A549 (cell line): ENCODE data around the gene SPATA13. TPM values are rescaled to one million over a fixed set of nuclear protein-coding genes. Genes with fewer than 3 reads are reported as not detected.

Source experiments
- ATAC-seq, 2 experiments: fragments of 200-7000 bp in 1 of 2; fragments of >200 bp in 1 of 2; cut with Nextera tagmentation in 1 of 2; cut with Tn5 transposase in 1 of 2; 3 replicates each; pipeline versions ENCODE4 v1.8.0 to v1.9.1; 2018 to 2020; ENCODE audit warnings: mild to moderate bottlenecking in 1 of 2, moderate library complexity in 1 of 2
- CTCF ChIA-PET: fragments of 300-600 bp; sonication (Branson Sonifier 250); formaldehyde crosslinking; extraction: SDS; loops from one replicate; lab custom pipeline; 2021; ENCODE audit warnings: antibody characterized with exemption, inconsistent platforms; lab: Yijun Ruan, JAX
- POLR2A ChIA-PET: fragments of 350-600 bp; formaldehyde crosslinking; extraction: SDS; loops from one replicate; lab custom pipeline; 2021; ENCODE audit warnings: antibody characterized with exemption, inconsistent platforms; lab: Yijun Ruan, JAX
- DNase-seq, 2 experiments: peaks; one replicate each; pipeline versions ENCODE4 v3.0.0 to v3.0.0-alpha.2; 2011 to 2016; ENCODE audit warnings: low read depth in 1 of 2, low spot score in 1 of 2
- FAIRE-seq: peaks from 2 replicates; lab custom pipeline; 2011; peaks lifted over from hg19 to GRCh38; lab: Jason Lieb, UNC
- H3K27ac ChIP-seq, 2 experiments: fragments of >200 bp; sonication (Bioruptor Twin); formaldehyde crosslinking; 3 replicates each; pipeline ENCODE4 v1.5.1; 2016 to 2017
- H3K4me1 ChIP-seq: fragments of >200 bp; sonication (Bioruptor Twin); formaldehyde crosslinking; 3 replicates; pipeline ENCODE4 v1.6.1; 2016
- H3K4me2 ChIP-seq: fragments of >200 bp; sonication (Bioruptor Twin); formaldehyde crosslinking; 3 replicates; pipeline ENCODE4 v1.6.1; 2016
- H3K4me3 ChIP-seq: fragments of >200 bp; sonication (Bioruptor Twin); formaldehyde crosslinking; 3 replicates; pipeline ENCODE4 v1.5.1; 2016
- H3K9me3 ChIP-seq: fragments of >200 bp; sonication (Bioruptor Twin); formaldehyde crosslinking; 3 replicates; pipeline ENCODE4 v1.6.1; 2016
- BHLHE40 ChIP-seq: IDR thresholded peaks from 2 replicates; pipeline ENCODE4 v1.6.1; 2012; ENCODE audit warnings: low read depth, low read length, inconsistent platforms
- CBX2 ChIP-seq: fragments of 200-600 bp; sonication (generic); IDR thresholded peaks from 2 replicates; pipeline ENCODE4 v1.6.1; 2016; ENCODE audit warnings: low read depth, mild to moderate bottlenecking, borderline replicate concordance
- CBX8 ChIP-seq: fragments of 200-600 bp; sonication (generic); IDR thresholded peaks from 2 replicates; pipeline ENCODE4 v1.6.1; 2016
- CHD2 ChIP-seq: fragments of 150-350 bp; IDR thresholded peaks from 2 replicates; pipeline ENCODE4 v1.6.1; 2014; ENCODE audit warnings: low read length; ENCODE audit not compliant: partially characterized antibody
- EHMT2 ChIP-seq: fragments of 200-600 bp; sonication (generic); IDR thresholded peaks from 2 replicates; pipeline ENCODE4 v1.6.1; 2016; ENCODE audit warnings: antibody characterized with exemption, low read depth, mild to moderate bottlenecking, moderate library complexity
- FOXS1 ChIP-seq: fragments of 250-450 bp; sonication (Bioruptor Pico); IDR thresholded peaks from 2 replicates; pipeline ENCODE4 v1.5.0; 2020; ENCODE audit warnings: mild to moderate bottlenecking, moderate library complexity
- HDAC2 ChIP-seq: fragments of 200-600 bp; sonication (generic); IDR thresholded peaks from 2 replicates; pipeline ENCODE4 v1.6.1; 2016
- HEYL ChIP-seq: fragments of 250-450 bp; sonication (Bioruptor Pico); IDR thresholded peaks from 2 replicates; pipeline ENCODE4 v1.8.0; 2021; ENCODE audit warnings: mild to moderate bottlenecking, moderate library complexity
- HMGXB4 ChIP-seq: fragments of 250-450 bp; sonication (Bioruptor Pico); IDR thresholded peaks from 2 replicates; pipeline ENCODE4 v1.5.0; 2021; ENCODE audit warnings: mild to moderate bottlenecking, moderate library complexity, borderline replicate concordance
- HOXA7 ChIP-seq: fragments of 250-450 bp; sonication (Bioruptor Pico); IDR thresholded peaks from 2 replicates; pipeline ENCODE4 v1.5.0; 2020; ENCODE audit warnings: mild to moderate bottlenecking, moderate library complexity
- HOXB13 ChIP-seq: fragments of 250-450 bp; sonication (Bioruptor Pico); IDR thresholded peaks from 2 replicates; pipeline ENCODE4 v1.5.0; 2020; ENCODE audit warnings: low read depth, mild to moderate bottlenecking, moderate library complexity
- JUN ChIP-seq, 2 experiments: fragments of >200 bp; sonication (Bioruptor Twin); formaldehyde crosslinking; IDR thresholded peaks; 2 replicates in 1 of 2; 3 replicates in 1 of 2; pipeline ENCODE4 v1.6.1; 2016 to 2017
- MAFK ChIP-seq: fragments of 450-650 bp; IDR thresholded peaks from 2 replicates; pipeline ENCODE4 v1.6.1; 2014; ENCODE audit not compliant: partially characterized antibody
- MAZ ChIP-seq: fragments of 150-350 bp; IDR thresholded peaks from 2 replicates; pipeline ENCODE4 v1.6.1; 2014; ENCODE audit warnings: antibody characterized with exemption, low read depth, low read length, borderline replicate concordance
- NPAS2 ChIP-seq: fragments of 250-450 bp; sonication (Bioruptor Pico); IDR thresholded peaks from 2 replicates; pipeline ENCODE4 v1.8.0; 2022; ENCODE audit warnings: mild to moderate bottlenecking, moderate library complexity, borderline replicate concordance
- RAD21 ChIP-seq, 2 experiments: fragments of >200 bp in 1 of 2; sonication (Bioruptor Twin) in 1 of 2; formaldehyde crosslinking in 1 of 2; IDR thresholded peaks in 1 of 2; conservative IDR thresholded peaks in 1 of 2; 2 replicates in 1 of 2; 3 replicates in 1 of 2; pipeline ENCODE4 v1.6.1; 2012 to 2018; ENCODE audit warnings: inconsistent platforms in 1 of 2
- RFX5 ChIP-seq: fragments of 450-650 bp; IDR thresholded peaks from 2 replicates; pipeline ENCODE4 v1.7.1; 2014; ENCODE audit warnings: antibody characterized with exemption, mild to moderate bottlenecking, moderate library complexity
- TFCP2L1 ChIP-seq: fragments of 250-450 bp; sonication (Bioruptor Pico); IDR thresholded peaks from 2 replicates; pipeline ENCODE4 v1.5.0; 2021; ENCODE audit warnings: mild to moderate bottlenecking
- WGBS: methylation state at CpG from one replicate; pipeline ENCODE4 v1.1.6; 2017; ENCODE audit errors: missing lambda C conversion rate; 5-methylcytosine and 5-hydroxymethylcytosine counted together
- polyA plus RNA-seq, 4 experiments: library from polyadenylated mRNA; depleted of rRNA in 3 of 4; stranded (reverse); fragments of >200 nt; fragmentation: RNase III in 1 of 4; extraction: RNeasy Plus Mini Kit Qiagen cat#74134 plus additional on column Dnase treatment in 1 of 4; gene quantifications; 2 replicates in 3 of 4; 3 replicates in 1 of 4; pipeline ENCODE4 v1.2.3, GENCODE V29; 2011 to 2017
- TF ChIP-seq, protein P1 (sequence below): fragments of 200-600 bp; sonication (generic); IDR thresholded peaks from 2 replicates; pipeline ENCODE4 v1.6.1; 2016; ENCODE audit warnings: antibody characterized with exemption, mild to moderate bottlenecking, moderate library complexity
- TF ChIP-seq, protein P2 (sequence below): IDR thresholded peaks from 2 replicates; pipeline ENCODE4 v1.6.1; 2012
- TF ChIP-seq, protein P3 (sequence below): IDR thresholded peaks from 2 replicates; pipeline ENCODE4 v1.6.1; 2012; ENCODE audit warnings: low read depth, borderline replicate concordance

The SPATA13 gene
- polyA plus RNA-seq, 2 of the 4 experiments (the other 2 are of a cell fraction): 3.1 to 6.3 TPM

DNA sequence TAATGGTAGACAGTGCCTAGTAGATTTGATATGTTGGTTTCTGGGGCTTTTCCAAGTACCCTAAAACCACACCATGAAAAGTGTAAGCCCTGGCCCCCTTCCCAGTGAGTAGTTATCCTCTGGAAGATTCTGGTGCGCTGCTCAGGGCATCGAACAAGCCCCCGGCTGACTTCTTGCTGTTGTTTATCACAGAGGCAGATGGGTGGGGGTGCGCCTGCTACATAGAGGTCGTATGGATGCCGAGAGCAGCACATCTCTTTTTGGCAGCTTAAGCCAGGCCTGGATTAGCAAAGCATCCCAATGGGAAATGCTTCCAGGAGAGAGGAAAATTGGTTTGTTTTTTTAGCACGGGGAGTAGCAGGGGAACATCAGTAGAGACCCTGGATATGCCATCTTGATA lies 26.3 kb upstream of the SPATA13 start:
- ATAC-seq (no peak), DNase-seq (no peak)
- TF ChIP-seq, protein P1, sequence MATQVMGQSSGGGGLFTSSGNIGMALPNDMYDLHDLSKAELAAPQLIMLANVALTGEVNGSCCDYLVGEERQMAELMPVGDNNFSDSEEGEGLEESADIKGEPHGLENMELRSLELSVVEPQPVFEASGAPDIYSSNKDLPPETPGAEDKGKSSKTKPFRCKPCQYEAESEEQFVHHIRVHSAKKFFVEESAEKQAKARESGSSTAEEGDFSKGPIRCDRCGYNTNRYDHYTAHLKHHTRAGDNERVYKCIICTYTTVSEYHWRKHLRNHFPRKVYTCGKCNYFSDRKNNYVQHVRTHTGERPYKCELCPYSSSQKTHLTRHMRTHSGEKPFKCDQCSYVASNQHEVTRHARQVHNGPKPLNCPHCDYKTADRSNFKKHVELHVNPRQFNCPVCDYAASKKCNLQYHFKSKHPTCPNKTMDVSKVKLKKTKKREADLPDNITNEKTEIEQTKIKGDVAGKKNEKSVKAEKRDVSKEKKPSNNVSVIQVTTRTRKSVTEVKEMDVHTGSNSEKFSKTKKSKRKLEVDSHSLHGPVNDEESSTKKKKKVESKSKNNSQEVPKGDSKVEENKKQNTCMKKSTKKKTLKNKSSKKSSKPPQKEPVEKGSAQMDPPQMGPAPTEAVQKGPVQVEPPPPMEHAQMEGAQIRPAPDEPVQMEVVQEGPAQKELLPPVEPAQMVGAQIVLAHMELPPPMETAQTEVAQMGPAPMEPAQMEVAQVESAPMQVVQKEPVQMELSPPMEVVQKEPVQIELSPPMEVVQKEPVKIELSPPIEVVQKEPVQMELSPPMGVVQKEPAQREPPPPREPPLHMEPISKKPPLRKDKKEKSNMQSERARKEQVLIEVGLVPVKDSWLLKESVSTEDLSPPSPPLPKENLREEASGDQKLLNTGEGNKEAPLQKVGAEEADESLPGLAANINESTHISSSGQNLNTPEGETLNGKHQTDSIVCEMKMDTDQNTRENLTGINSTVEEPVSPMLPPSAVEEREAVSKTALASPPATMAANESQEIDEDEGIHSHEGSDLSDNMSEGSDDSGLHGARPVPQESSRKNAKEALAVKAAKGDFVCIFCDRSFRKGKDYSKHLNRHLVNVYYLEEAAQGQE: no peak
- TF ChIP-seq RFX5 (no peak), HOXA7 (CRISPR knock-in tag) (no peak)

DNA sequence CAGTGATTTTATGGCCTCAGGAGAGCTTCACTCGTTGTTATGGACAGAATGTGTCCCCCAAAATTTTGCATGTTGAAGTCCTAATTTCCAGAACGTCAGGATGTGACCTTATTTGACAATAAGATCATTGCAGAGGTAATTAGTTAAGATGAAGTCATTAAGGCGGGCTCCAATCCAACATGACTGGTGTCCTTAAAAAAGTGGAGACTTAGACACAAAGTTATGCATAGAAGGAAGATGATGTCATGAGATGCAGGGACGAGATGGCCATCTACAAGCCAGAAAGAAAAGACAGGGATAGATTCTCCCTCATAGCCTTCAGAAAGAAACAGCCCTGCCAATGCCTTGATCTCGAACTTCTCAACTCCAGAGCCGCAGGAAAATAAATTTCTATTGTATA lies 25.8 kb upstream of the SPATA13 start:
- no peak overlapping the region for H3K4me3 ChIP-seq
- no peak for TF ChIP-seq HMGXB4 (CRISPR knock-in tag)
- TF ChIP-seq RAD21 (conservative IDR thresholded peaks at IDR 0.05 in 1 of 2, IDR thresholded peaks at IDR 0.05 in 1 of 2): no peak
- TF ChIP-seq, protein P2, sequence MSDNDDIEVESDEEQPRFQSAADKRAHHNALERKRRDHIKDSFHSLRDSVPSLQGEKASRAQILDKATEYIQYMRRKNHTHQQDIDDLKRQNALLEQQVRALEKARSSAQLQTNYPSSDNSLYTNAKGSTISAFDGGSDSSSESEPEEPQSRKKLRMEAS: no peak
- no peak for TF ChIP-seq NPAS2 (CRISPR knock-in tag)
- H3K4me2 ChIP-seq: no peak overlapping the region
- no peak overlapping the region for H3K27ac ChIP-seq
- CTCF ChIA-PET: no interaction called here
- H3K9me3 ChIP-seq: peaks cover 10% of the 10 kb centered on the region; the same call in 2 of the 3 replicates
- no peaks in the 10 kb centered on the region for H3K4me1 ChIP-seq
- POLR2A ChIA-PET: no interaction called here
- WGBS: 54% methylated on average over 6 of the region's 6 CpGs
- no peak for ATAC-seq
- DNase-seq: no peak
- FAIRE-seq: no peak

More for the DNA sequence above, 26.3 kb upstream of the SPATA13 start:
- no peak for FAIRE-seq
- no peak overlapping the region for H3K4me2 ChIP-seq
- H3K4me3 ChIP-seq: no peak overlapping the region
- H3K9me3 ChIP-seq: peaks cover 10% of the 10 kb centered on the region; the same call in 2 of the 3 replicates
- CTCF ChIA-PET: no interaction called here
- POLR2A ChIA-PET: no interaction called here
- no peaks in the 10 kb centered on the region for H3K4me1 ChIP-seq
- 75% methylated on average over 7 of the region's 7 CpGs for WGBS
- H3K27ac ChIP-seq: no peak overlapping the region

DNA sequence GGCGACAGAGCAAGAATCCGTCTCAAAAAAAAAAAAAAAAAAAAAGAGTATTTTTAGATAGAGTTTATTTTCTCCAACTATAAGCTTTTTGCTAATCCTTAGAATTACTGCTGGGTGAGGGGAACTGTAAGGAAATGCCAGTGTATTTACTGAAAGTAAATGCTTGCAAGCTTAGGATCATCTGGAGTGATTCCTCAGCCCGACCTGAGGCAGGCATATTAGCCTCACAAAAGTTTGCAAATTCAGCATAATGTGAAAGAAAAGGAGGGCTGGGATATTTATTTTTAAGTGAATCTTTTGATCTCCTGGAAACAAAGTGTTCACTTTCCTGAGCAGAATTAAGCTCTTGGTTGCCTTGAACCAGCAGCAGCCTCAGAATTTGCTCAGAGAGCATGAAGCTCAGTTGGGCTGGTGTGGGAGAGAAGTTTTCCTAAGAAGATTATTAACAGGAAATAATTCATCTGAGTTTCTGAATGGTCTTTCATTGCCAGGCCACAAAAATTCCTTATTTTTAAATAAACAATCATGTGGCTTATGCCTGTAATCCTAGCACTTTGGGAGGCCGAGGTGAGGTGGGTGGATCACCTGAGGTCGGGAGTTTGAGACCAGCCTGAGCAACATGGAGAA lies 24.7 kb upstream of the SPATA13 start:
- no peak overlapping the region for H3K4me3 ChIP-seq
- H3K9me3 ChIP-seq: peaks cover 10% of the 10 kb centered on the region; the same call in 2 of the 3 replicates
- 63% methylated on average over 5 of the region's 5 CpGs for WGBS
- H3K4me2 ChIP-seq: no peak overlapping the region
- DNase-seq: no peak
- TF ChIP-seq CHD2: no peak
- TF ChIP-seq MAFK: peak; percentile 22
- TF ChIP-seq, all 56 proteins: peak for 1
- Histone ChIP-seq H3K4me1 (no peaks in the 10 kb centered on the region), H3K27ac (no peak overlapping the region)
- FAIRE-seq (no peak), ATAC-seq (no peak)
- ChIA-PET CTCF (interaction anchor here (1.2 to 1.3 kb wide), 2 partner anchors 14 to 19 kb away, joined by 3 to 4 read pairs; no protein-coding TSS in a partner anchor), POLR2A (no interaction called here)

DNA sequence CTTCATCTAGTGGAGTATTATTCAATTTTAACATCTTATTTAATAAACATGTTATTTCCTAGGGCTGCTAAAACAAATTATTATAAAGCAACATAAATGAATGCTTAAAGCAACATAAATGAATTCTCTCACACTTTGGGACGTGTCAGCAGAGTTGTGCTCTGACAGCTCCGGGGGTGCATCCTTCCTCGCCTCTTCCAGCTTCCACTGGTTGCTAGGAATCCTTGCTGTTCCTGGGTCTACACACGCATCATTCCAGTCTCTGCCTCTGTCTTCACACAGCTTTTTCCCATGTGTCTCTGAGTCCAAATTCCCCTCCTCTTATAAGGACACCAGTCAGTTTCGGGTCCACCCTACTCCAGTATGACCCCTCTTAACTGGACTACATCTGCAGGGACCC lies 21.6 kb upstream of the SPATA13 start:
- H3K27ac ChIP-seq: no peak overlapping the region
- no peaks in the 10 kb centered on the region for H3K4me1 ChIP-seq
- ChIA-PET CTCF (no interaction called here), POLR2A (no interaction called here)
- H3K9me3 ChIP-seq: no peaks in the 10 kb centered on the region
- ATAC-seq: no peak
- FAIRE-seq: no peak
- H3K4me2 ChIP-seq: no peak overlapping the region
- DNase-seq: no peak
- H3K4me3 ChIP-seq: no peak overlapping the region
- WGBS: 86% methylated on average over 5 of the region's 5 CpGs
- TF ChIP-seq HDAC2: no peak
- no peak for TF ChIP-seq CBX2
- TF ChIP-seq TFCP2L1 (CRISPR knock-in tag): no peak
- TF ChIP-seq, protein P2: no peak
- no peak for TF ChIP-seq FOXS1 (CRISPR knock-in tag)
- no peak for TF ChIP-seq JUN (IDR thresholded peaks at IDR 0.05)
- no peak for TF ChIP-seq BHLHE40
- TF ChIP-seq NPAS2 (CRISPR knock-in tag): no peak
- no peak for TF ChIP-seq MAZ
- TF ChIP-seq HEYL (CRISPR knock-in tag): no peak
- no peak for TF ChIP-seq HOXB13 (CRISPR knock-in tag)
- no peak for TF ChIP-seq CBX8
- TF ChIP-seq, protein P3, sequence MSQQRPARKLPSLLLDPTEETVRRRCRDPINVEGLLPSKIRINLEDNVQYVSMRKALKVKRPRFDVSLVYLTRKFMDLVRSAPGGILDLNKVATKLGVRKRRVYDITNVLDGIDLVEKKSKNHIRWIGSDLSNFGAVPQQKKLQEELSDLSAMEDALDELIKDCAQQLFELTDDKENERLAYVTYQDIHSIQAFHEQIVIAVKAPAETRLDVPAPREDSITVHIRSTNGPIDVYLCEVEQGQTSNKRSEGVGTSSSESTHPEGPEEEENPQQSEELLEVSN: no peak
- no peak for TF ChIP-seq HOXA7 (CRISPR knock-in tag)
- TF ChIP-seq EHMT2: no peak
